Aorta (tissue), 5 donors: Measurements from ENCODE around the gene FAM120AOS. TPM values are rescaled to one million over a fixed set of nuclear protein-coding genes. Genes with fewer than 3 reads are reported as not detected.

Experiments
- ATAC-seq: fragments of 200-7000 bp; cut with Tn5 transposase; one replicate; pipeline ENCODE4 v1.9.1; 2022; ENCODE audit warnings: moderate library complexity; ENCODE audit not compliant: low FRiP score
- DNase-seq, 2 donors: peaks; one replicate each; pipeline ENCODE4 v3.0.0-alpha.2; 2020
- H3K27ac ChIP-seq, 2 donors: one replicate each; pipeline ENCODE4 v1.5.1; 2013; ENCODE audit warnings: low read length in 2 of 2, mild to moderate bottlenecking in 2 of 2, moderate library complexity in 2 of 2, control low read depth in 1 of 2, inconsistent platforms in 1 of 2, low read depth in 1 of 2
- H3K27me3 ChIP-seq, 2 donors: one replicate each; pipeline ENCODE4 v1.6.1; 2013; ENCODE audit warnings: control low read depth in 1 of 2, low read length in 1 of 2, mild to moderate bottlenecking in 1 of 2, moderate library complexity in 1 of 2; ENCODE audit not compliant: insufficient read depth in 2 of 2, control insufficient read depth in 1 of 2
- H3K36me3 ChIP-seq, 2 donors: one replicate each; pipeline ENCODE4 v1.6.1; 2013; ENCODE audit warnings: control low read depth in 1 of 2, low read length in 1 of 2, mild to moderate bottlenecking in 1 of 2; ENCODE audit not compliant: insufficient read depth in 2 of 2, control insufficient read depth in 1 of 2
- H3K4me1 ChIP-seq, 2 donors: one replicate each; pipeline ENCODE4 v1.6.1; 2013; ENCODE audit warnings: low read length in 2 of 2, control low read depth in 1 of 2, mild to moderate bottlenecking in 1 of 2, moderate library complexity in 1 of 2; ENCODE audit not compliant: insufficient read depth in 2 of 2, control insufficient read depth in 1 of 2
- H3K4me3 ChIP-seq, 2 donors: one replicate each; pipeline ENCODE4 v1.5.1; 2013; ENCODE audit warnings: low read length in 2 of 2, control low read depth in 1 of 2, mild to moderate bottlenecking in 1 of 2
- H3K9me3 ChIP-seq: one replicate; pipeline ENCODE4 v1.6.1; 2013; ENCODE audit warnings: mild to moderate bottlenecking, low read length; ENCODE audit not compliant: control insufficient read depth
- WGBS, 2 donors: extraction: QIAGEN DNeasy Blood & Tissue Kit; methylation state at CpG; one replicate each; pipeline ENCODE4 v1.1.7; 2013; 5-methylcytosine and 5-hydroxymethylcytosine counted together
- intact Hi-C, 2 donors: fragments of 100-400 bp; cut with DNase I; formaldehyde crosslinking; loops; one replicate each; pipeline versions ENCODE4 v1.14.2 to v1.15.0; 2022
- polyA plus RNA-seq, 2 donors: library from polyadenylated mRNA; stranded (reverse); fragments of 200-250 nt; gene quantifications; one replicate each; pipeline ENCODE4 v1.2.3, GENCODE V29; 2013
- total RNA-seq, 2 donors: library from RNA; stranded (reverse); fragmentation: NEBNext Ultra II Directional; extraction: Animal tissue kit (Norgen Biotek cat#: 25700); gene quantifications; one replicate each; pipeline ENCODE4 v1.2.1, GENCODE V29; 2021
- donor health status: healthy with polysubstance abuse.
- donor health status: Bipolar disorder and iron deficiency.
- donor health status: DM: no; HTN: no; CAD: no.
- donor health status: DM: no; HTN: no; CAD: no.
- donor health status: DM: yes; HTN: yes; CAD: no.

The FAM120AOS gene
- total and polyA plus RNA-seq, 4 donors = 38.3 to 57.2 (median 40.7) TPM

GRCh38 chr9:93456504-93456903 is 3.1 kb upstream of the FAM120AOS start:
- H3K27ac ChIP-seq = no peak overlapping the region
- H3K4me3 ChIP-seq = no peak overlapping the region
- DNase-seq (no peak), ATAC-seq (no peak)
- intact Hi-C loops = loop anchor here in 1 of 2 donors (10.0 kb wide), 1 partner anchor 322 kb away; the partner anchor contains the start of gene NINJ1
- no peaks in the 10 kb centered on the region for H3K9me3 ChIP-seq
- no peaks in the 10 kb centered on the region for H3K27me3 ChIP-seq
- H3K36me3 ChIP-seq = peaks cover 0 to 3% of the 10 kb centered on the region in 2 donors
- peaks cover 6 to 12% of the 10 kb centered on the region in 2 donors for H3K4me1 ChIP-seq
- 76 to 85% methylated on average over 2 of the region's 2 CpGs for WGBS, 2 donors

GRCh38 chr9:93456022-93456421 is 2.6 kb upstream of the FAM120AOS start:
- Histone ChIP-seq H3K9me3 (no peaks in the 10 kb centered on the region), H3K36me3 (peaks cover 0 to 3% of the 10 kb centered on the region in 2 donors), H3K4me3 (no peak overlapping the region), H3K27ac (no peak overlapping the region), H3K27me3 (no peaks in the 10 kb centered on the region), H3K4me1 (peaks cover 6 to 12% of the 10 kb centered on the region in 2 donors)
- no peak for DNase-seq
- intact Hi-C loops = loop anchor here in 1 of 2 donors (10.0 kb wide), 1 partner anchor 321 kb away; the partner anchor contains the start of gene NINJ1
- WGBS, 2 donors = 92 to 93% methylated on average over 1 of the region's 1 CpG
- no peak for ATAC-seq

- peak overlapping the region; percentile 93 to 98 for H3K4me3 ChIP-seq
- 1% methylated on average over 10 of the region's 10 CpGs for WGBS, 2 donors
These were observed 703 bp downstream of the FAM120AOS start for GRCh38 chr9:93452710-93453046.

GRCh38 chr9:93451849-93452709 is 1.3 kb downstream of the FAM120AOS start:
- ATAC-seq = peak; percentile 58
- H3K27me3 ChIP-seq = no peaks in the 10 kb centered on the region
- intact Hi-C loops = loop anchor here (1.0 to 10.0 kb wide), 3 partner anchors 114 to 317 kb away; partner anchors contain the start of gene NINJ1 (in 1 of the 2)
- H3K27ac ChIP-seq = peak overlapping the region; percentile 64 to 79
- H3K4me3 ChIP-seq = peak overlapping the region; percentile 93 to 98
- WGBS, 2 donors = 1% methylated on average over 54 to 92 of the region's 92 CpGs
- H3K36me3 ChIP-seq = peaks cover 0 to 3% of the 10 kb centered on the region in 2 donors
- no peaks in the 10 kb centered on the region for H3K4me1 ChIP-seq
- H3K9me3 ChIP-seq = no peaks in the 10 kb centered on the region
- peak; percentile 70 to 86 for DNase-seq

More at GRCh38 chr9:93452710-93453046, 703 bp downstream of the FAM120AOS start:
- no peaks in the 10 kb centered on the region for H3K36me3 ChIP-seq
- DNase-seq (peak; percentile 53 to 68), ATAC-seq (peak; percentile 48)
- peak overlapping the region; percentile 64 to 73 for H3K27ac ChIP-seq
- no peaks in the 10 kb centered on the region for H3K9me3 ChIP-seq
- intact Hi-C loops = loop anchor here (1.0 to 10.0 kb wide), 3 partner anchors 114 to 318 kb away; partner anchors contain the start of gene NINJ1 (in 1 of the 2)
- no peaks in the 10 kb centered on the region for H3K27me3 ChIP-seq
- H3K4me1 ChIP-seq = no peaks in the 10 kb centered on the region

GRCh38 chr9:93450945-93451815 is 2.2 kb downstream of the FAM120AOS start, which contains the start of gene FAM120A:
FAM120A (plus strand) TSS chr9:93451685; CDS start chr9:93451916, 231 bp downstream.
- ATAC-seq = peak; percentile 86
- no peaks in the 10 kb centered on the region for H3K4me1 ChIP-seq

DNA sequence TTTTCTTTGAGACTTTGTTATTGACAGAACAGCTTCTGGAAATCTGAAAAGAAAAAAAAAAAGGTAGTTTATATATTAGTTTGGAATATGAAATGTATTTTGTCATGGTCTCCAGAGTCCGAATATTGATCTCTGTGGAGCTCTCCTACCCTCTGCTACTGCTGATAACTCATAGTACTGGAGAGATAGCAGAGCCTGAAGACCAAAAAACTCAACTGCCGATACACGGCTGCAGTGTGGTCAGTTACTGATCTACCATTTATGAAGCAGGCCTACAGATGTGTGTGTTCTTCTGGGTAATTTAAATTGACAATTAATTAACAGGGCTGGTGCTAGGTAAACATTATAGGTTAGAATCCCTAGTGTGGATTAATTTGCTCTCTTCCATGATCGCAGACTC is 5.7 kb downstream of the FAM120AOS start:
- ATAC-seq (no peak), DNase-seq (no peak)
- Histone ChIP-seq H3K4me3 (no peak overlapping the region), H3K4me1 (no peaks in the 10 kb centered on the region), H3K9me3 (no peaks in the 10 kb centered on the region), H3K27ac (no peak overlapping the region), H3K36me3 (peaks cover 3 to 4% of the 10 kb centered on the region in 2 donors), H3K27me3 (no peaks in the 10 kb centered on the region)
- 81 to 91% methylated on average over 4 of the region's 4 CpGs for WGBS, 2 donors
- intact Hi-C loops = no loop called here

More at GRCh38 chr9:93450945-93451815, 2.2 kb downstream of the FAM120AOS start, which contains the start of gene FAM120A:
- Histone ChIP-seq H3K27ac (peak within 1 kb of the TSS; percentile 94 to 99), H3K4me3 (peak within 1 kb of the TSS; percentile 93 to 98), H3K9me3 (no peaks in the 10 kb centered on the region), H3K36me3 (peaks cover 2 to 3% of the 10 kb centered on the region in 2 donors), H3K27me3 (no peaks in the 10 kb centered on the region)
- 0 to 1% methylated on average over 54 to 100 of the region's 100 CpGs for WGBS, 2 donors
- DNase-seq = peak; percentile 84 to 90
- intact Hi-C loops = loop anchor here (5.0 to 10.0 kb wide), 2 partner anchors 116 to 316 kb away; partner anchors contain the start of gene NINJ1 (in 1 of the 2)

DNA sequence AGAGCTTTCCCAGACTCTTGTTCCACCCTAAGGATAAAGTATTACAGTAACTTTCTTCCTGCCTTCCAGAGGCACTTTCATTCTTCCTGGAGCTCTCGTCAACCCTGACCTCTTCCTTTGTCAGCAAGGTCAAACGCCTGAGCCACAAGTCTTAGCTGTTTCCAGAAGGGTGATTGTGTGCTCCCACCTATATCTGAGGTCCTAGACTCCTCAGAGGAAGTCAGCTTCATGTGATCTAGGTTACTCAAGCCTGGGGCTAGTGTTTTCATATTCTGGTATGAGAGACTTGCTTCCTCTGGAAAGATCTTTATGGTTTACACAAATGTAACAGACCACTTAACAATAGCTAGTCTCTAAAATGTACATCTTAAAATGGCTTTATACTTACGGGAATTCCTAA is 7.3 kb downstream of the FAM120AOS start:
- Histone ChIP-seq H3K36me3 (peaks cover 3 to 4% of the 10 kb centered on the region in 2 donors), H3K27me3 (no peaks in the 10 kb centered on the region), H3K27ac (no peak overlapping the region), H3K4me1 (no peaks in the 10 kb centered on the region), H3K4me3 (no peak overlapping the region), H3K9me3 (no peaks in the 10 kb centered on the region)
- DNase-seq (no peak), ATAC-seq (no peak)
- 77 to 85% methylated on average over 3 of the region's 3 CpGs for WGBS, 2 donors
- intact Hi-C loops = no loop called here

DNA sequence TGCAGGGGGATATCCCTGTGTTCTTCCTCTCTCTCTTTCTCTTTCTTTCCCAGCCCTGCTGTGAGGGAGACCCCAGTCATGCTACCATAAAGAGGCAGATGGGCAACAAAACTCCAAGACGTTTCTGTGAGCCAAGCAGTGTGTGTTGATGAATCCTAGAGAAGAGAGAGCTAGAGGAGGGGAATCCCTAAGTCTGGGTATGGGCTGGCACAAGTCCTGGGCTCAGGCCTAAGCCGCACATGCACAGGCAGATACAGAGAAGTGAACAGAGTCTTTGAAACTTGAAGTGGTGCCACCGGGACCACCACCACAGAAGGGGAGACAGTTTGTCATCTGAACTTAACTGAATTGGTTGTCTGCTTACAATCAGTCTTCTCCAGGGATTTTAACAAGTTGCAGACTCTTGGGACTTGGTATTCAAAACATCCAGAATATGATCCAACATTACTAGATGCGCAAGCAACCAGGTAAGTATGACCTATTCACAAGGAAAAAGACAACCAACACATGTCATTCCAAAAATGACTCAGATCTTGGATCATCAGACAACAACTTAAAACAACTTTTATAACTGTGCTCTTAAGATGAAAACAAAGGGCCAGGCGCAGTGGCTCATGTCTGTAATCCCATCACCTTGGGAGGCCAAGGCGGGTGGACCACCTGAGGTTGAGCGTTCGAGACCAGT is 12.3 kb downstream of the FAM120AOS start:
- no peak for DNase-seq
- Histone ChIP-seq H3K36me3 (peaks cover 0 to under 1% of the 10 kb centered on the region in 2 donors), H3K27ac (no peak overlapping the region), H3K27me3 (no peaks in the 10 kb centered on the region), H3K4me1 (no peaks in the 10 kb centered on the region), H3K9me3 (no peaks in the 10 kb centered on the region), H3K4me3 (no peak overlapping the region)
- no peak for ATAC-seq
- WGBS, 2 donors = 90 to 91% methylated on average over 8 of the region's 8 CpGs
- intact Hi-C loops = no loop called here
